ENCODE measurements around the gene MAK.
"Not testable (repeated sequence)": the region's sequence is repeated elsewhere in the genome, so short reads cannot be mapped to it uniquely, and the experiment has no call there.

DNA sequence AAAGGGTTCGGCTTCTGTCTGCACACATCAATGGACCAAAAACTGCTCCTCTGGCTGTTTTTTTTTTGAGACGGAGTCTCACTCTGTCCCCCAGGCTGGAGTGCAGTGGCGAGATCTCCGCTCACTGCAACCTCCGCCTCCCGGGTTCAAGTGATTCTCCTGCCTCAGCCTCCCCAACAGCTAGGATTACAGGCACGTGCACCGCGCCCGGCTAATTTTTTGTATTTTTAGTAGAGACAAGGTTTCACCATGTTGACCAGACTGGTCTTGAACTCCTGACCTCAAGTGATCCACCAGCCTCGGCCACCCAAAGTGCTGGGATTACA lies 48.0 kb upstream of the MAK start:
- TF ChIP-seq, protein P1, sequence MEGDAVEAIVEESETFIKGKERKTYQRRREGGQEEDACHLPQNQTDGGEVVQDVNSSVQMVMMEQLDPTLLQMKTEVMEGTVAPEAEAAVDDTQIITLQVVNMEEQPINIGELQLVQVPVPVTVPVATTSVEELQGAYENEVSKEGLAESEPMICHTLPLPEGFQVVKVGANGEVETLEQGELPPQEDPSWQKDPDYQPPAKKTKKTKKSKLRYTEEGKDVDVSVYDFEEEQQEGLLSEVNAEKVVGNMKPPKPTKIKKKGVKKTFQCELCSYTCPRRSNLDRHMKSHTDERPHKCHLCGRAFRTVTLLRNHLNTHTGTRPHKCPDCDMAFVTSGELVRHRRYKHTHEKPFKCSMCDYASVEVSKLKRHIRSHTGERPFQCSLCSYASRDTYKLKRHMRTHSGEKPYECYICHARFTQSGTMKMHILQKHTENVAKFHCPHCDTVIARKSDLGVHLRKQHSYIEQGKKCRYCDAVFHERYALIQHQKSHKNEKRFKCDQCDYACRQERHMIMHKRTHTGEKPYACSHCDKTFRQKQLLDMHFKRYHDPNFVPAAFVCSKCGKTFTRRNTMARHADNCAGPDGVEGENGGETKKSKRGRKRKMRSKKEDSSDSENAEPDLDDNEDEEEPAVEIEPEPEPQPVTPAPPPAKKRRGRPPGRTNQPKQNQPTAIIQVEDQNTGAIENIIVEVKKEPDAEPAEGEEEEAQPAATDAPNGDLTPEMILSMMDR (IDR thresholded peaks at IDR 0.05; ENCODE audit: low read length): not testable (repeated sequence)
- TF ChIP-seq EZH2phosphoT487 (IDR thresholded peaks at IDR 0.05; ENCODE audit: low read length); EZH2 (optimal IDR thresholded peaks at IDR 0.05; ENCODE audit: low read depth, low read length): not testable (repeated sequence)

All from MM.1S (cell line).